Measurements from ENCODE around the gene SUCLG1.
A peak's percentile ranks its signal among the peaks of the same experiment; 100 is the strongest.

Gene SUCLG1

GRCh38 chr2:84441036-84441435, 18.0 kb downstream of the SUCLG1 start:
- no peak overlapping the region for H4K12ac ChIP-seq (ENCODE audit: low read depth, low read length)
- no peak overlapping the region for H3K14ac ChIP-seq (ENCODE audit: low read length)
- no CpG with 5 or more reads among the region's 4 CpGs for WGBS (ENCODE audit: extremely low coverage, insufficient coverage, insufficient read length)

DNA sequence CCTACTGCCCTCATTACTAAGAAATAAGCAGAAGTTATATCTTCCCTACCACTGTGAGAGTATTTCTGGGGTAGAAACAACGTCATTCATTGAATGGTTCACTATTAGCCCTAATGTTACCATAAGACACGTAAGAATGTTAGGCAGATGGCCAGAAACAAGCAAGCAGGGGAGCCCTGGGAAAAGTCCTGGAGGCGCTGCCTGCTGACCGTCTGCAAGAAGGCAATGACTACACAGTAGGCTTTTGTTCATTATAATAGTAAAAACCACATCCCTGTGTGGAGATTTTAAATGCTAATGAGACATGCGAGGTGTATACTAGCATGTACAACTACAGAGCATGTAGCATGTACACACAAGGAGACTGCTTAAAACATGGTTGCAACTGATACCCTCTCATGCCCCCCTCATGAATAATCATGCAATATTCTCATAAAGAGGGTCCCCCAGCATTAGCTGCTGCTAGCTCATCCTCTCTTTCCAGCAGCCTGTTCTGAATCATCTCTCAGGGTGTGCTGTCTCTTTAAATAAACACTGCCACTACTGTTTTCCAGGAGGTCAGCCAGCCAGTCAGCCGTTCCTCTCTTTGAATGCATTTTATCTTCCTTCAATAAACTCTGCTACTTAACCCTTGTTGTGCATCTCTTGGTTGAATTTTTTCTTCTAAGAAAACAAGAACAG, 23.6 kb downstream of the SUCLG1 start:
- H2AFZ ChIP-seq (ENCODE audit: insufficient read depth, low read length, poor library complexity), result no peak overlapping the region
- no peak overlapping the region for H3K23ac ChIP-seq (ENCODE audit: low read length)
- no peak overlapping the region for H2AK5ac ChIP-seq (ENCODE audit: low read length)
- peaks cover 5 to 11% of the 10 kb centered on the region in 2 experiments for H3K36me3 ChIP-seq (ENCODE audit: control insufficient read depth in 1 of 2, insufficient read depth in 2 of 2, low read length in 2 of 2)
- no peak overlapping the region for H4K8ac ChIP-seq (ENCODE audit: low read depth, low read length)
- no peak overlapping the region for H2BK5ac ChIP-seq (ENCODE audit: low read depth, low read length, poor library complexity)
- no peak overlapping the region for H3K18ac ChIP-seq (ENCODE audit: low read length)
- no peaks in the 10 kb centered on the region for H3K79me2 ChIP-seq (ENCODE audit: control insufficient read depth, insufficient read depth, low read length, poor library complexity)
- H3K4me1 ChIP-seq (ENCODE audit: control insufficient read depth in 1 of 2, insufficient read depth in 2 of 2, low read length in 2 of 2), result no peaks in the 10 kb centered on the region
- no peak overlapping the region for H2BK12ac ChIP-seq (ENCODE audit: low read length)
- H4K12ac ChIP-seq (ENCODE audit: low read depth, low read length), result no peak overlapping the region
- no peak overlapping the region for H3K4me2 ChIP-seq (ENCODE audit: low read length)
- no peak overlapping the region for H3K4me3 ChIP-seq (ENCODE audit: low read depth, low read length)
- no peak overlapping the region for H3K14ac ChIP-seq (ENCODE audit: low read length)
- no peaks in the 10 kb centered on the region for H3K79me1 ChIP-seq (ENCODE audit: low read length)
- H2BK120ac ChIP-seq (ENCODE audit: insufficient read depth, low read length, poor library complexity), result no peak overlapping the region
- WGBS (ENCODE audit: extremely low coverage, insufficient coverage, insufficient read length), result no CpG with 5 or more reads among the region's 6 CpGs
- no peak overlapping the region for H3K4ac ChIP-seq (ENCODE audit: low read depth, low read length)
- no peak overlapping the region for H4K91ac ChIP-seq (ENCODE audit: low read depth, low read length)
- H3K9ac ChIP-seq (ENCODE audit: low read length), result no peak overlapping the region
- no peak for DNase-seq
- H3K9me3 ChIP-seq (ENCODE audit: insufficient read depth, low read depth, low read length), result no peaks in the 10 kb centered on the region
- H3K27me3 ChIP-seq (ENCODE audit: insufficient read depth, low read length), result no peaks in the 10 kb centered on the region
- H3K27ac ChIP-seq (ENCODE audit: low read depth, low read length), result no peak overlapping the region

More at GRCh38 chr2:84441036-84441435, 18.0 kb downstream of the SUCLG1 start:
- peaks cover 4 to 10% of the 10 kb centered on the region in 2 experiments for H3K36me3 ChIP-seq (ENCODE audit: control insufficient read depth in 1 of 2, insufficient read depth in 2 of 2, low read length in 2 of 2)
- H3K27me3 ChIP-seq (ENCODE audit: insufficient read depth, low read length), result no peaks in the 10 kb centered on the region
- no peak overlapping the region for H2AK5ac ChIP-seq (ENCODE audit: low read length)
- H3K9ac ChIP-seq (ENCODE audit: low read length), result no peak overlapping the region
- H3K27ac ChIP-seq (ENCODE audit: low read depth, low read length), result no peak overlapping the region
- no peak overlapping the region for H3K23ac ChIP-seq (ENCODE audit: low read length)
- no peak overlapping the region for H2AFZ ChIP-seq (ENCODE audit: insufficient read depth, low read length, poor library complexity)
- H2BK12ac ChIP-seq (ENCODE audit: low read length), result no peak overlapping the region
- peaks cover 0 to 2% of the 10 kb centered on the region in 2 experiments for H3K4me1 ChIP-seq (ENCODE audit: control insufficient read depth in 1 of 2, insufficient read depth in 2 of 2, low read length in 2 of 2)
- no peak overlapping the region for H2BK5ac ChIP-seq (ENCODE audit: low read depth, low read length, poor library complexity)
- no peak overlapping the region for H3K4me2 ChIP-seq (ENCODE audit: low read length)
- H3K79me2 ChIP-seq (ENCODE audit: control insufficient read depth, insufficient read depth, low read length, poor library complexity), result no peaks in the 10 kb centered on the region
- no peaks in the 10 kb centered on the region for H3K79me1 ChIP-seq (ENCODE audit: low read length)
- H3K4me3 ChIP-seq (ENCODE audit: low read depth, low read length), result no peak overlapping the region
- no peak for DNase-seq
- H4K8ac ChIP-seq (ENCODE audit: low read depth, low read length), result no peak overlapping the region
- no peaks in the 10 kb centered on the region for H3K9me3 ChIP-seq (ENCODE audit: insufficient read depth, low read depth, low read length)
- no peak overlapping the region for H4K91ac ChIP-seq (ENCODE audit: low read depth, low read length)
- H3K4ac ChIP-seq (ENCODE audit: low read depth, low read length), result no peak overlapping the region
- H3K18ac ChIP-seq (ENCODE audit: low read length), result no peak overlapping the region
- no peak overlapping the region for H2BK120ac ChIP-seq (ENCODE audit: insufficient read depth, low read length, poor library complexity)

DNA sequence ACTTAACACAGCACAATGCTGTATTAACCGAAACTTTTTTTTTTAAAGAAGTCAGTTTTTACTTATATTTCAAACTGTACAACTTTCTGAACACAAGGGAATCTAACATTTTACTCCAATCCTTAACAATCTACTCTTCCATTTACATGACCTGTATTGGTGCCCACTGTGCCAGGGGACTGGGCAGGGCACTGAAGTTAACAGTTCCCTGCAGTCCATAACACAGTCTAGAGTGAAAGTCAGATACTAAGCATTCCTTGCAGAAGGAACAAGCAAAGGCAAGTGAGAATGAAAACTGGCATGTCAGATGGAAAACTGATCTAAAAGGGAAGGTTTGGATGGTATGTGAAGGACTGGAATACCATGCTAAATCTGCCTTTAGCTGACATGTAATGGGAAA, 29.8 kb downstream of the SUCLG1 start:
- Histone ChIP-seq H4K8ac (ENCODE audit: low read depth, low read length) (no peak overlapping the region), H2BK5ac (ENCODE audit: low read depth, low read length, poor library complexity) (no peak overlapping the region), H3K4ac (ENCODE audit: low read depth, low read length) (no peak overlapping the region)

DNA sequence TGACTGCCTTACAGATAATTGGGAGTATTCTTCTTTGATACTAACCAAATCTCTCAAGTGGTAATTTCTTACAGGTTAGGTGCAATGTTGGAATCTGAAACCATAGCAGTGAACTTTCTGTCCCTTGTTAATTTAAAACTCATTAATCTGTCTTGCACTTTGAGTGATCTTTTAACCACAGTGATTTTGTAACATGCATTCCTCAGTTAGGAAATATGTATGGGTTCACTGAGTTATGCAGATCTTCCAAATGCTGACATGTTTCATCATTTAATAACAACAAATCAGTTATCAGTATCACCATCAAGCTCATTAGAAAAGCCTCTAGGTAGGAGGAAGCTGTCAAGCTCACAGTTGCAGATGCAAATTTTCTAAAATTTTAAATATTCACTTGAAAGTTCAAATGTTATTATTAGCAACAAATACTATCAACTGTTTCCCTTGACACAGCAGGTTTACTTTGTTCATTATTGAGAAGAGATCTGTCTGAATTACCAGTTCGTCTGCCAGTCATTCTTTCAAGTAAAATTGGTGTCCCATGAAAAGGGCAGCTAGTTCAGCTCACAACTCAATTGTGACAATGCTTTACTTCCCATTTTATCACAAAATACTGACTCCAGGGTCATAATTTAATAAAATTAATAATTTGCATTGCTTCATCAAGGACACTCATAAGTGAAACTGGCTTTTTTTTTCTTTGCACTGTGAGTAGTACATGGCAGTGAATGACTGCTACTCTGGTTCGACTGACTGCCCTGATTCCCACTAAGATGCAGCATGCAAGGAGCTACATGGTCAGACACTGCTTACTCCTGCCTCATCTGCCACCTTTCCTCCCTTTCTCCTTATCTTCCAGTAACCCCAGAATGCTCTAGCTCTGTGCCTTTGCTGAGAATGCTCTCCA, 31.6 kb downstream of the SUCLG1 start:
- no CpG with 5 or more reads among the region's 2 CpGs for WGBS (ENCODE audit: extremely low coverage, insufficient coverage, insufficient read length)
- Histone ChIP-seq H3K23ac (ENCODE audit: low read length) (peak overlapping the region; percentile 53), H4K91ac (ENCODE audit: low read depth, low read length) (no peak overlapping the region), H3K9ac (ENCODE audit: low read length) (no peak overlapping the region), H3K18ac (ENCODE audit: low read length) (no peak overlapping the region), H3K4me2 (ENCODE audit: low read length) (no peak overlapping the region), H3K4ac (ENCODE audit: low read depth, low read length) (no peak overlapping the region), H2BK12ac (ENCODE audit: low read length) (no peak overlapping the region), H3K36me3 (ENCODE audit: control insufficient read depth in 1 of 2, insufficient read depth in 2 of 2, low read length in 2 of 2) (peaks cover 10 to 19% of the 10 kb centered on the region in 2 experiments), H3K14ac (ENCODE audit: low read length) (no peak overlapping the region), H4K8ac (ENCODE audit: low read depth, low read length) (no peak overlapping the region), H4K12ac (ENCODE audit: low read depth, low read length) (no peak overlapping the region), H3K27me3 (ENCODE audit: insufficient read depth, low read length) (no peaks in the 10 kb centered on the region), H3K79me1 (ENCODE audit: low read length) (no peaks in the 10 kb centered on the region), H2BK5ac (ENCODE audit: low read depth, low read length, poor library complexity) (no peak overlapping the region), H3K4me1 (ENCODE audit: control insufficient read depth in 1 of 2, insufficient read depth in 2 of 2, low read length in 2 of 2) (no peaks in the 10 kb centered on the region), H2AK5ac (ENCODE audit: low read length) (no peak overlapping the region), H3K4me3 (ENCODE audit: low read depth, low read length) (no peak overlapping the region), H2AFZ (ENCODE audit: insufficient read depth, low read length, poor library complexity) (no peak overlapping the region), H2BK120ac (ENCODE audit: insufficient read depth, low read length, poor library complexity) (no peak overlapping the region), H3K9me3 (ENCODE audit: insufficient read depth, low read depth, low read length) (no peaks in the 10 kb centered on the region), H3K27ac (ENCODE audit: low read depth, low read length) (no peak overlapping the region), H3K79me2 (ENCODE audit: control insufficient read depth, insufficient read depth, low read length, poor library complexity) (no peaks in the 10 kb centered on the region)
- peak in 1 of 2 donors; percentile 6 for DNase-seq

More for the DNA sequence above, 29.8 kb downstream of the SUCLG1 start:
- no peaks in the 10 kb centered on the region for H3K9me3 ChIP-seq (ENCODE audit: insufficient read depth, low read depth, low read length)
- no peak for DNase-seq
- H2AFZ ChIP-seq (ENCODE audit: insufficient read depth, low read length, poor library complexity), result no peak overlapping the region
- H3K14ac ChIP-seq (ENCODE audit: low read length), result no peak overlapping the region
- no peak overlapping the region for H3K27ac ChIP-seq (ENCODE audit: low read depth, low read length)
- H3K23ac ChIP-seq (ENCODE audit: low read length), result no peak overlapping the region
- no peaks in the 10 kb centered on the region for H3K79me2 ChIP-seq (ENCODE audit: control insufficient read depth, insufficient read depth, low read length, poor library complexity)
- H4K91ac ChIP-seq (ENCODE audit: low read depth, low read length), result no peak overlapping the region
- H3K36me3 ChIP-seq (ENCODE audit: control insufficient read depth in 1 of 2, insufficient read depth in 2 of 2, low read length in 2 of 2), result peaks cover 6 to 17% of the 10 kb centered on the region in 2 experiments
- no peak overlapping the region for H2BK120ac ChIP-seq (ENCODE audit: insufficient read depth, low read length, poor library complexity)
- no peaks in the 10 kb centered on the region for H3K27me3 ChIP-seq (ENCODE audit: insufficient read depth, low read length)
- no peak overlapping the region for H3K18ac ChIP-seq (ENCODE audit: low read length)
- H2AK5ac ChIP-seq (ENCODE audit: low read length), result no peak overlapping the region
- no peaks in the 10 kb centered on the region for H3K79me1 ChIP-seq (ENCODE audit: low read length)
- no peak overlapping the region for H2BK12ac ChIP-seq (ENCODE audit: low read length)
- no peaks in the 10 kb centered on the region for H3K4me1 ChIP-seq (ENCODE audit: control insufficient read depth in 1 of 2, insufficient read depth in 2 of 2, low read length in 2 of 2)
- no CpG with 5 or more reads among the region's 1 CpG for WGBS (ENCODE audit: extremely low coverage, insufficient coverage, insufficient read length)
- H3K9ac ChIP-seq (ENCODE audit: low read length), result peak overlapping the region; percentile 40
- no peak overlapping the region for H4K12ac ChIP-seq (ENCODE audit: low read depth, low read length)
- H3K4me2 ChIP-seq (ENCODE audit: low read length), result no peak overlapping the region
- no peak overlapping the region for H3K4me3 ChIP-seq (ENCODE audit: low read depth, low read length)
